CD4-positive, alpha-beta T cell treated with Interleukin-6 for 4 hours (primary cell): ENCODE results near the gene KCNN1.
"Not testable (repeated sequence)": the region's sequence is repeated elsewhere in the genome, so short reads cannot be mapped to it uniquely, and the experiment has no call there.

ENCODE experiments used
- DNase-seq: peaks from one replicate; pipeline ENCODE4 v3.0.0-alpha.2; 2020; ENCODE audit warnings: mixed read lengths

KCNN1 gene

DNA sequence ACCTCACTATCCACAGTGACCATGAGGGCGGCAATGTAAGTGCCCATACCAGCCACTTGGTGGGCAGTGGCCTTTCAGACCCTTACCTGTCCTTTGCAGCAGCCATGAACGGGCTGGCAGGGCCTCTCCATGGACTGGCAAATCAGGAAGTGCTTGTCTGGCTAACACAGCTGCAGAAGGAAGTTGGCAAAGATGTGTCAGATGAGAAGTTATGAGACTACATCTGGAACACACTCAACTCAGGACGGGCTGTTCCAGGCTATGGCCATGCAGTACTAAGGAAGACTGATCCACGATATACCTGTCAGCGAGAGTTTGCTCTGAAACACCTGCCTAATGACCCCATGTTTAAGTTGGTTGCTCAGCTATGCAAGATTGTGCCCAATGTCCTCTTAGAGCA, 64.5 kb downstream of the KCNN1 start:
- not testable (repeated sequence) for DNase-seq

GRCh38 chr19:18032102-18032501, 65.2 kb downstream of the KCNN1 start:
- not testable (repeated sequence) for DNase-seq

GRCh38 chr19:18041054-18041453, 74.1 kb downstream of the KCNN1 start:
- DNase-seq: no peak

GRCh38 chr19:18043676-18044075, 76.8 kb downstream of the KCNN1 start:
- no peak for DNase-seq

GRCh38 chr19:18044825-18045304, 78.0 kb downstream of the KCNN1 start:
- DNase-seq: peak; percentile 88

GRCh38 chr19:18045307-18046050, 78.6 kb downstream of the KCNN1 start:
- DNase-seq: no peak

GRCh38 chr19:18046059-18046718, 79.3 kb downstream of the KCNN1 start:
- no peak for DNase-seq

DNA sequence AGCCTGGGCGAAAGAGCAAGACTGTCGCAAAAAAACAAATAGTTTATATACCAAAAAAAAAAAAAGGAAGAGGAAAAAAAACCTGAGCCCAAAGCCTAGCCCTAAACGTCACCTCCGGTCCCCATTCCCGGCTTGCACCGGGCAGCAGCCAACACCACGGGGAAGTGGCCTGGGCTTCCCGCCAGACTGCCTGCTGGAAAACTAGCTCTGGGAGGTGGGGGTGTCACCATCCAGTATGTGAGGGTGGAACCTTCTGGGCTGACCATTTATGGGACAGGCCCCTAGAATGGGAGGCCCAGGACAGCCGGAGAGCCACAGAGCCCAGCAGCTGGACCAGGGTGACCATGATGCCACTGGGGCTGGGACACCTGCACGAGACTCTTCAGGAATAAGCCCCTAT, 82.5 kb downstream of the KCNN1 start:
- no peak for DNase-seq
